Transverse colon (tissue), 4 donors: ENCODE measurements around the gene PAFAH2. TPM values are rescaled to one million over a fixed set of nuclear protein-coding genes. Genes with fewer than 3 reads are reported as not detected.

Source experiments
- DNase-seq: peaks from one replicate; pipeline ENCODE4 v3.0.0-alpha.2; 2019
- H3K27ac ChIP-seq, 4 donors: fragments of 200-600 bp; sonication (generic); 2 replicates each; pipeline ENCODE4 v1.5.1; 2016 to 2018; ENCODE audit warnings: inconsistent platforms in 4 of 4
- H3K27me3 ChIP-seq: fragments of 200-600 bp; sonication (generic); 2 replicates; pipeline ENCODE4 v1.5.1; 2017; ENCODE audit warnings: inconsistent platforms
- H3K36me3 ChIP-seq, 4 donors: fragments of 200-600 bp; sonication (generic); 2 replicates each; pipeline ENCODE4 v1.5.1; 2017 to 2019; ENCODE audit warnings: inconsistent platforms in 4 of 4
- H3K4me1 ChIP-seq, 4 donors: fragments of 200-600 bp; sonication (generic); 2 replicates each; pipeline ENCODE4 v1.5.1; 2017 to 2020; ENCODE audit warnings: inconsistent platforms in 4 of 4
- H3K4me3 ChIP-seq, 4 donors: fragments of 200-600 bp; sonication (generic); 1 replicate in 1 of 4; 2 replicates in 3 of 4; pipeline versions ENCODE4 v1.5.1 to v1.6.1; 2017 to 2019; ENCODE audit warnings: inconsistent platforms in 4 of 4
- H3K9me3 ChIP-seq, 2 donors: fragments of 200-600 bp; sonication (generic); 2 replicates each; pipeline ENCODE4 v1.5.1; 2017 to 2019; ENCODE audit warnings: inconsistent platforms in 2 of 2
- EP300 ChIP-seq: sonication (generic); formaldehyde crosslinking; IDR thresholded peaks from one replicate; pipeline ENCODE4 v1.6.1; 2017; ENCODE audit warnings: antibody characterized with exemption, low read depth
- POLR2A ChIP-seq: fragments of 450-650 bp; IDR thresholded peaks from one replicate; pipeline ENCODE4 v1.6.1; 2016; ENCODE audit warnings: antibody characterized with exemption, mild to moderate bottlenecking, moderate library complexity
- POLR2AphosphoS5 ChIP-seq, 3 donors: sonication (generic); formaldehyde crosslinking; IDR thresholded peaks; one replicate each; pipeline ENCODE4 v1.6.1; 2016; ENCODE audit warnings: antibody characterized with exemption in 3 of 3
- WGBS, 2 donors: methylation state at CpG; one replicate each; pipeline ENCODE4 v1.1.5; 2018; ENCODE audit warnings: low coverage in 1 of 2; 5-methylcytosine and 5-hydroxymethylcytosine counted together
- in situ Hi-C, 4 donors: fragments of 200-750 bp; cut with MboI; loops; one replicate each; pipeline versions ENCODE4 v1.15.0 to v1.15.1; 2017; ENCODE audit warnings: low sequenced_read_pairs in 3 of 4, low pct_ligation_motif_present in 1 of 4, low pct_unique_long_range_greater_than_20kb in 1 of 4
- intact Hi-C: fragments of 100-400 bp; cut with DNase I; formaldehyde crosslinking; loops from one replicate; pipeline ENCODE4 v1.15.1; 2023; ENCODE audit warnings: low total_unique reads
- total RNA-seq, 4 donors: library from RNA; depleted of rRNA; stranded (reverse); fragments of >200 nt; gene quantifications; one replicate each; pipeline ENCODE4 v1.1.0, GENCODE V29; 2016
- TF ChIP-seq, protein P1 (sequence below), 5 experiments: fragments of 200-600 bp in 3 of 5; fragments of 450-650 bp in 2 of 5; sonication (generic) in 3 of 5; IDR thresholded peaks; 1 replicate in 2 of 5; 2 replicates in 3 of 5; pipeline ENCODE4 v1.5.1; 2016 to 2017; ENCODE audit warnings: antibody characterized with exemption in 5 of 5, inconsistent platforms in 3 of 5, mild to moderate bottlenecking in 2 of 5, moderate library complexity in 1 of 5

Gene PAFAH2
- total RNA-seq, 4 donors from 2014 or later, result 23.1 to 60.1 (median 38.8) TPM

GRCh38 chr1:26045722-26046245, 47.9 kb upstream of the PAFAH2 start, which contains the start of gene SLC30A2:
SLC30A2 (minus strand) TSS chr1:26046118; CDS start chr1:26045896, 222 bp downstream.
- no peak for DNase-seq
- H3K36me3 ChIP-seq, result no peaks in the 10 kb centered on the region
- peaks cover 69% of the 10 kb centered on the region for H3K27me3 ChIP-seq
- H3K27ac ChIP-seq, result no peak within 1 kb of the TSS
- H3K4me1 ChIP-seq, result peaks cover 0 to 31% (median 15%) of the 10 kb centered on the region in 4 donors
- 2% methylated on average over 38 of the region's 62 CpGs; no CpG with 5 or more reads in 1 of the 2 donors for WGBS, 2 donors
- H3K9me3 ChIP-seq, result no peaks in the 10 kb centered on the region
- intact Hi-C loops, result no loop called here
- in situ Hi-C loops, result loop anchor here (10.0 to 25.0 kb wide), 3 partner anchors 92 to 117 kb away; partner anchors contain the start of genes C1orf232 (in 2 of the 4), FAM110D (in 2 of the 4), ZNF593 (in 2 of the 4) and ZNF593OS (in 2 of the 4)
- TF ChIP-seq POLR2A (no peak), POLR2AphosphoS5 (IDR thresholded peaks at IDR 0.05) (no peak), EP300 (no peak)
- TF ChIP-seq, protein P1, sequence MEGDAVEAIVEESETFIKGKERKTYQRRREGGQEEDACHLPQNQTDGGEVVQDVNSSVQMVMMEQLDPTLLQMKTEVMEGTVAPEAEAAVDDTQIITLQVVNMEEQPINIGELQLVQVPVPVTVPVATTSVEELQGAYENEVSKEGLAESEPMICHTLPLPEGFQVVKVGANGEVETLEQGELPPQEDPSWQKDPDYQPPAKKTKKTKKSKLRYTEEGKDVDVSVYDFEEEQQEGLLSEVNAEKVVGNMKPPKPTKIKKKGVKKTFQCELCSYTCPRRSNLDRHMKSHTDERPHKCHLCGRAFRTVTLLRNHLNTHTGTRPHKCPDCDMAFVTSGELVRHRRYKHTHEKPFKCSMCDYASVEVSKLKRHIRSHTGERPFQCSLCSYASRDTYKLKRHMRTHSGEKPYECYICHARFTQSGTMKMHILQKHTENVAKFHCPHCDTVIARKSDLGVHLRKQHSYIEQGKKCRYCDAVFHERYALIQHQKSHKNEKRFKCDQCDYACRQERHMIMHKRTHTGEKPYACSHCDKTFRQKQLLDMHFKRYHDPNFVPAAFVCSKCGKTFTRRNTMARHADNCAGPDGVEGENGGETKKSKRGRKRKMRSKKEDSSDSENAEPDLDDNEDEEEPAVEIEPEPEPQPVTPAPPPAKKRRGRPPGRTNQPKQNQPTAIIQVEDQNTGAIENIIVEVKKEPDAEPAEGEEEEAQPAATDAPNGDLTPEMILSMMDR (IDR thresholded peaks at IDR 0.05), result no peak
- H3K4me3 ChIP-seq, result peak within 1 kb of the TSS in 2 of 4 donors; percentile 18 to 30

DNA sequence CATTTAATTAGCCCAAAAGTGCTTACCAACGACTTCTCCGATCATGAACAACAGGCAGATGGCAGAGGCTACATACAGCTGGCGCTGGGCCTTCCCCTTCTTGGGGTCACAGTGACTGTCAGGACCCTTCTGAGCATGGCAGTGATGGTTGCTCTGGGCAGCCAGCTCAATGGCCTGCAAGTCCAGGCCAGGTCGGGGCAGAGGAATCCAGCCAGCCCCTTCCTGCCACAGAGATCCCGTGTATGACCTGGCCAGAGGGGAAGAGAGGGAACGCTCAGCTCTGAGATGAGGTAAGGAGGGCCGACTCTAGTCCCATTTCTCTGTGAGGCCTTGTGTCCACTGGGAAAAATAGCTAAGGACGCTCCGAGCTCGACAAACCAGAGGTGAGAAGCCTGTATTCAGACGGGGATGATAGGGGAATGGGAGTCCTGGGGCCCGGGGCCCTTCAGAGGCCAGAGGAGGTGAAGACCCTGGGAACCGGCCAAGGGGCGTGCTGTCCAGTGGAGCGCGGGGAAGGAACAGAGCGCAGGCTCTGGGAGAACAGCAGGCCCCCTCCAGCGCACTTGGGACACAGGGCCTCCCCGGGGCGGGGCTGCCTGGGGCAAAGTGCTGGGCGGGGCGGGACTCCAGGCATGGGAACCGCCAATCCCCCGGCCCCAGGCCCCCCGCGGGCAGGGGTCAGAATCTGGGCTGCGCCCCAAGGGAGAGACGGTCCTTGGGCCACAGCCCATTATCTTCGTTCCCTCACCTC, 47.3 kb upstream of the PAFAH2 start:
- H3K36me3 ChIP-seq, result no peaks in the 10 kb centered on the region
- 41% methylated on average over 26 of the region's 29 CpGs; no CpG with 5 or more reads in 1 of the 2 donors for WGBS, 2 donors
- H3K9me3 ChIP-seq, result no peaks in the 10 kb centered on the region
- no peak for TF ChIP-seq EP300
- no peak for TF ChIP-seq POLR2AphosphoS5 (IDR thresholded peaks at IDR 0.05)
- no peak for TF ChIP-seq POLR2A
- TF ChIP-seq, protein P1 (IDR thresholded peaks at IDR 0.05), result no peak
- in situ Hi-C loops (loop anchor here (10.0 to 25.0 kb wide), 3 partner anchors 92 to 117 kb away; partner anchors contain the start of genes C1orf232 (in 2 of the 4), FAM110D (in 2 of the 4), ZNF593 (in 2 of the 4) and ZNF593OS (in 2 of the 4)), intact Hi-C loops (no loop called here)
- peak overlapping the region in 1 of 4 donors; percentile 30 for H3K4me3 ChIP-seq
- H3K27ac ChIP-seq, result no peak overlapping the region
- peaks cover 0 to 29% (median 15%) of the 10 kb centered on the region in 4 donors for H3K4me1 ChIP-seq
- DNase-seq, result no peak
- H3K27me3 ChIP-seq, result peaks cover 69% of the 10 kb centered on the region

DNA sequence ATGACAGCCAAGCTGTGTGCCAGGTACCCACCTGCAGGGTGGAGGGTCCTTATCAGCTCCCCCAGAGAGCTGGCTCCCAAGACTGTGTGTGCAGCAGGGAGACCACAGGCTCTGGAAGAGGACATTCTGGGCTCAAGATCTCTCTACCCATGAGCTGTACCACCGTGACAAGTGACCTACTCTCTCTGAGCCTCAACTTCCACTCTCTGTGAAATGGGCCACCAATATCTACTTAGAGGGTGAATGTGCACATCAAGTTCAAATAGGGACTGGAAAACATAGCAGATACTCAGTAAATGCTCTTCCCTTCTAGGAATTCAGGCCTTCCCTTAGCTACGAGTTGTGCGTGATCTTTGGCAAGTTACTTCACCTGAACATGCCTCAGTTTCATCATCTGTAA, 46.6 kb upstream of the PAFAH2 start:
- 83 to 86% methylated on average over 2 to 3 of the region's 3 CpGs for WGBS, 2 donors
- Histone ChIP-seq H3K36me3 (no peaks in the 10 kb centered on the region), H3K9me3 (no peaks in the 10 kb centered on the region), H3K27me3 (peaks cover 69% of the 10 kb centered on the region), H3K4me1 (peaks cover 0 to 24% (median 12%) of the 10 kb centered on the region in 4 donors), H3K27ac (no peak overlapping the region), H3K4me3 (no peak overlapping the region)
- intact Hi-C loops, result no loop called here
- no peak for DNase-seq
- TF ChIP-seq, protein P1 (IDR thresholded peaks at IDR 0.05), result no peak
- TF ChIP-seq EP300, result no peak
- TF ChIP-seq POLR2AphosphoS5 (IDR thresholded peaks at IDR 0.05), result no peak
- TF ChIP-seq POLR2A, result no peak
- in situ Hi-C loops, result loop anchor here (10.0 to 25.0 kb wide), 3 partner anchors 93 to 118 kb away; partner anchors contain the start of genes C1orf232 (in 2 of the 4), FAM110D (in 2 of the 4), ZNF593 (in 2 of the 4) and ZNF593OS (in 2 of the 4)

DNA sequence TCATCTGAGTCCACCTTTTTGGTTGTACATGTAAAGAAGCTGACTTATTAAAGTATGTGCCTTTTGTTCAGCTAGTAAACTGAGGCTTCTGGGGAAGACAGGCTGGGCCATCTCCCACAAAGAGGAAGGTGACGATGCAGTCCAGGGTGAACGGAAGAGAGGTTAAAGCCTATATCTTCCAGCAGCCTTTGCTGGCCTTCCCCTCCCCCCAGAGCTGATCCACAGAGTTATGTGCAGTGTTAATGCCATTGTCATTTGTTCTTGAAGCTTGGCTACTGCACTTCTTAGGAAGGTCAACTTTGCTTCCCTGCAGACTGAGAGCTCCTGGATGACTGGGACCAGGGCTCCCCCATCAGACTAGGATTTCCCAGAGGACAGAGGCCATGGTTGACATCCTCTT, 45.9 kb upstream of the PAFAH2 start:
- H3K9me3 ChIP-seq, result no peaks in the 10 kb centered on the region
- DNase-seq, result no peak
- no peak overlapping the region for H3K4me3 ChIP-seq
- TF ChIP-seq POLR2AphosphoS5 (IDR thresholded peaks at IDR 0.05), result no peak
- no peak overlapping the region for H3K27ac ChIP-seq
- intact Hi-C loops, result no loop called here
- no peaks in the 10 kb centered on the region for H3K36me3 ChIP-seq
- WGBS, 2 donors, result 75% methylated on average over 2 of the region's 2 CpGs; no CpG with 5 or more reads in 1 of the 2 donors
- peaks cover 68% of the 10 kb centered on the region for H3K27me3 ChIP-seq
- in situ Hi-C loops, result loop anchor here (10.0 to 25.0 kb wide), 3 partner anchors 94 to 119 kb away; partner anchors contain the start of genes C1orf232 (in 2 of the 4), FAM110D (in 2 of the 4), ZNF593 (in 2 of the 4) and ZNF593OS (in 2 of the 4)
- H3K4me1 ChIP-seq, result peaks cover 0 to 17% (median 11%) of the 10 kb centered on the region in 4 donors
